ENCODE measurements around the gene DNM3. TPM values are rescaled to one million over a fixed set of nuclear protein-coding genes. Genes with fewer than 3 reads are reported as not detected.

DNM3 gene
- total RNA-seq, 1 experiment from 2014 or later, result 2.7 TPM

GRCh38 chr1:172051898-172052297, 210.6 kb downstream of the DNM3 start:
- H4K5ac ChIP-seq (ENCODE audit: insufficient read length, low read depth, low read length), result no peak overlapping the region
- H3K14ac ChIP-seq (ENCODE audit: insufficient read depth, low read length), result no peak overlapping the region
- H3K79me2 ChIP-seq (ENCODE audit: insufficient read depth, low read length), result no peaks in the 10 kb centered on the region
- no peaks in the 10 kb centered on the region for H4K20me1 ChIP-seq (ENCODE audit: control insufficient read depth, insufficient read depth, insufficient read length)
- no peak overlapping the region for H3K27ac ChIP-seq (ENCODE audit: insufficient read length, low read depth, low read length)
- H3K9me3 ChIP-seq (ENCODE audit: control insufficient read depth, low read depth, low read length), result no peaks in the 10 kb centered on the region
- H3K79me1 ChIP-seq (ENCODE audit: insufficient read depth, low read depth, low read length, poor library complexity, severe bottlenecking), result no peaks in the 10 kb centered on the region
- H3K23me2 ChIP-seq (ENCODE audit: insufficient read length, low read depth, low read length, poor library complexity, severe bottlenecking), result no peaks in the 10 kb centered on the region
- no peak overlapping the region for H3K9ac ChIP-seq (ENCODE audit: extremely low read depth, insufficient read length, low read length)
- no peak overlapping the region for H2BK5ac ChIP-seq (ENCODE audit: insufficient read length, low read length)
- no peak overlapping the region for H3K4me2 ChIP-seq (ENCODE audit: insufficient read depth, insufficient read length, low read length)
- H3K27me3 Mint-ChIP-seq (ENCODE audit: low read depth), result no peaks in the 10 kb centered on the region
- H3K18ac ChIP-seq (ENCODE audit: insufficient read length, low read depth, low read length), result no peak overlapping the region
- DNase-seq, result no peak
- H2BK20ac ChIP-seq (ENCODE audit: low read depth, low read length, poor library complexity, severe bottlenecking), result no peak overlapping the region
- TF ChIP-seq, protein P1, sequence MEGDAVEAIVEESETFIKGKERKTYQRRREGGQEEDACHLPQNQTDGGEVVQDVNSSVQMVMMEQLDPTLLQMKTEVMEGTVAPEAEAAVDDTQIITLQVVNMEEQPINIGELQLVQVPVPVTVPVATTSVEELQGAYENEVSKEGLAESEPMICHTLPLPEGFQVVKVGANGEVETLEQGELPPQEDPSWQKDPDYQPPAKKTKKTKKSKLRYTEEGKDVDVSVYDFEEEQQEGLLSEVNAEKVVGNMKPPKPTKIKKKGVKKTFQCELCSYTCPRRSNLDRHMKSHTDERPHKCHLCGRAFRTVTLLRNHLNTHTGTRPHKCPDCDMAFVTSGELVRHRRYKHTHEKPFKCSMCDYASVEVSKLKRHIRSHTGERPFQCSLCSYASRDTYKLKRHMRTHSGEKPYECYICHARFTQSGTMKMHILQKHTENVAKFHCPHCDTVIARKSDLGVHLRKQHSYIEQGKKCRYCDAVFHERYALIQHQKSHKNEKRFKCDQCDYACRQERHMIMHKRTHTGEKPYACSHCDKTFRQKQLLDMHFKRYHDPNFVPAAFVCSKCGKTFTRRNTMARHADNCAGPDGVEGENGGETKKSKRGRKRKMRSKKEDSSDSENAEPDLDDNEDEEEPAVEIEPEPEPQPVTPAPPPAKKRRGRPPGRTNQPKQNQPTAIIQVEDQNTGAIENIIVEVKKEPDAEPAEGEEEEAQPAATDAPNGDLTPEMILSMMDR (conservative IDR thresholded peaks at IDR 0.05), result no peak
- no peaks in the 10 kb centered on the region for H3K27me3 ChIP-seq (ENCODE audit: insufficient read depth, low read length)
- H2AK5ac ChIP-seq (ENCODE audit: insufficient read length, low read length), result no peak overlapping the region
- no peaks in the 10 kb centered on the region; the same call in 1 of the 2 replicates for H3K4me1 ChIP-seq (ENCODE audit: insufficient read depth, low read length)
- no peak overlapping the region for H3K56ac ChIP-seq (ENCODE audit: insufficient read length, low read depth, low read length)
- H2BK15ac ChIP-seq (ENCODE audit: low read depth, low read length), result no peak overlapping the region
- no peak overlapping the region for H2BK120ac ChIP-seq (ENCODE audit: low read depth, low read length, poor library complexity, severe bottlenecking)
- peaks cover 5 to 12% of the 10 kb centered on the region in 2 experiments; a peak in 3 of 5 replicates for H3K9me3 Mint-ChIP-seq
- H3K4me1 Mint-ChIP-seq, result peaks cover 2 to 8% of the 10 kb centered on the region in 2 experiments; a peak in 3 of 4 replicates
- WGBS (ENCODE audit: extremely low coverage, insufficient read length, low lambda C conversion rate), result no CpG with 5 or more reads among the region's 2 CpGs
- H3K4me3 Mint-ChIP-seq, result no peak overlapping the region
- H3T11ph ChIP-seq (ENCODE audit: low read length), result no peak overlapping the region
- no peak overlapping the region for H3K4ac ChIP-seq (ENCODE audit: low read depth, low read length)
- H3K27ac Mint-ChIP-seq, result no peak overlapping the region
- H3K36me3 Mint-ChIP-seq (ENCODE audit: insufficient read depth in 1 of 3, low read depth in 3 of 3), result peaks cover 7 to 13% (median 9%) of the 10 kb centered on the region in 3 experiments
- H2BK12ac ChIP-seq (ENCODE audit: insufficient read length, low read depth, low read length), result no peak overlapping the region
- H4K8ac ChIP-seq (replicated peaks; ENCODE audit: insufficient read length, low read depth, low read length), result no peak overlapping the region
- no peak overlapping the region for H3K23ac ChIP-seq (ENCODE audit: insufficient read length, low read depth, low read length)
- no peak overlapping the region for H2AFZ ChIP-seq (ENCODE audit: low read length)
- no peak overlapping the region for H4K91ac ChIP-seq (ENCODE audit: insufficient read length, low read depth, low read length)
